Measurements from ENCODE around the gene TBC1D30.

The TBC1D30 gene

DNA sequence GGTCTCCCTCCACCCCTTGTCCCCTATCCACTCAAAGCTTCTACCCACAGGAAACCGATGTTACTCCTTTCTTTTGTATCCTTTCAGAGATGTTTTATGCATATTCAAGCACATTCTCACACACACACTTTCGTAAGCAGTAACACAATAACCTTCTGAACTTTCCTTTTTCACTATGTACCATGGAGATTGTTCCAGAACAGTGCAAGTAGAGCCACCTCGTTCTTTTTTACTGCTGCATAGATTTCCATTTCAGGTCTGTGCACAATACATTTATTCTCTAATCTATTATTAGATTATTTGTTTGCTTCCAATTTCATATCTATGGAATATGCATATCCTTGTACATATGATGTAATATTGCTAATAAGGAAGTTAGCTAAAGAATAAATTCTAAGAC is 60.3 kb downstream of the TBC1D30 start:
- H3K27ac ChIP-seq (ENCODE audit: low read length): no peak overlapping the region
- no peak overlapping the region for H3K4me2 ChIP-seq (ENCODE audit: low read length)
- H3K27me3 ChIP-seq (ENCODE audit: low read depth, low read length): no peaks in the 10 kb centered on the region
- H2AFZ ChIP-seq (ENCODE audit: low read depth, low read length): no peak overlapping the region
- H4K20me1 ChIP-seq (ENCODE audit: insufficient read depth, low read length): no peaks in the 10 kb centered on the region
- H3K9ac ChIP-seq (ENCODE audit: low read length): no peak overlapping the region
- TF ChIP-seq, protein P1, sequence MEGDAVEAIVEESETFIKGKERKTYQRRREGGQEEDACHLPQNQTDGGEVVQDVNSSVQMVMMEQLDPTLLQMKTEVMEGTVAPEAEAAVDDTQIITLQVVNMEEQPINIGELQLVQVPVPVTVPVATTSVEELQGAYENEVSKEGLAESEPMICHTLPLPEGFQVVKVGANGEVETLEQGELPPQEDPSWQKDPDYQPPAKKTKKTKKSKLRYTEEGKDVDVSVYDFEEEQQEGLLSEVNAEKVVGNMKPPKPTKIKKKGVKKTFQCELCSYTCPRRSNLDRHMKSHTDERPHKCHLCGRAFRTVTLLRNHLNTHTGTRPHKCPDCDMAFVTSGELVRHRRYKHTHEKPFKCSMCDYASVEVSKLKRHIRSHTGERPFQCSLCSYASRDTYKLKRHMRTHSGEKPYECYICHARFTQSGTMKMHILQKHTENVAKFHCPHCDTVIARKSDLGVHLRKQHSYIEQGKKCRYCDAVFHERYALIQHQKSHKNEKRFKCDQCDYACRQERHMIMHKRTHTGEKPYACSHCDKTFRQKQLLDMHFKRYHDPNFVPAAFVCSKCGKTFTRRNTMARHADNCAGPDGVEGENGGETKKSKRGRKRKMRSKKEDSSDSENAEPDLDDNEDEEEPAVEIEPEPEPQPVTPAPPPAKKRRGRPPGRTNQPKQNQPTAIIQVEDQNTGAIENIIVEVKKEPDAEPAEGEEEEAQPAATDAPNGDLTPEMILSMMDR (IDR thresholded peaks at IDR 0.05; ENCODE audit: low read depth, low read length): no peak
- no peak for TF ChIP-seq EZH2phosphoT487 (IDR thresholded peaks at IDR 0.05; ENCODE audit: low read depth)
- no peaks in the 10 kb centered on the region for H3K9me3 ChIP-seq (ENCODE audit: insufficient read depth, low read length)
- no peak overlapping the region for H3K4me3 ChIP-seq (ENCODE audit: low read length)
- H3K36me3 ChIP-seq (replicated peaks; ENCODE audit: low read depth, low read length): peaks cover 3% of the 10 kb centered on the region
- H3K79me2 ChIP-seq (ENCODE audit: low read length): no peaks in the 10 kb centered on the region
- H3K4me1 ChIP-seq (ENCODE audit: low read length): no peaks in the 10 kb centered on the region

- H3K4me1 ChIP-seq (ENCODE audit: low read length): peaks cover 8% of the 10 kb centered on the region
- 0 out of 2 replicates have a peak, but pooled peaks cover 4% of the 10 kb centered on the region for H3K27me3 ChIP-seq (ENCODE audit: low read depth, low read length)
- H3K27ac ChIP-seq (ENCODE audit: low read length): no peak overlapping the region
- no peak overlapping the region for H3K4me2 ChIP-seq (ENCODE audit: low read length)
- TF ChIP-seq EZH2phosphoT487 (IDR thresholded peaks at IDR 0.05; ENCODE audit: low read depth): no peak
- TF ChIP-seq, protein P1 (IDR thresholded peaks at IDR 0.05; ENCODE audit: low read depth, low read length): no peak
- H3K4me3 ChIP-seq (ENCODE audit: low read length): no peak overlapping the region
- no peaks in the 10 kb centered on the region for H3K79me2 ChIP-seq (ENCODE audit: low read length)
- no peaks in the 10 kb centered on the region for H3K9me3 ChIP-seq (ENCODE audit: insufficient read depth, low read length)
- H3K36me3 ChIP-seq (replicated peaks; ENCODE audit: low read depth, low read length): no peaks in the 10 kb centered on the region
- no peaks in the 10 kb centered on the region for H4K20me1 ChIP-seq (ENCODE audit: insufficient read depth, low read length)
- H2AFZ ChIP-seq (ENCODE audit: low read depth, low read length): no peak overlapping the region
- H3K9ac ChIP-seq (ENCODE audit: low read length): no peak overlapping the region
Observed at GRCh38 chr12:64889434-64890216, 65.2 kb downstream of the TBC1D30 start.

GRCh38 chr12:64890873-64891468 is 66.5 kb downstream of the TBC1D30 start:
- Histone ChIP-seq H3K9me3 (ENCODE audit: insufficient read depth, low read length) (no peaks in the 10 kb centered on the region), H3K4me1 (ENCODE audit: low read length) (peaks cover 14% of the 10 kb centered on the region), H3K4me3 (ENCODE audit: low read length) (no peak overlapping the region), H3K27ac (ENCODE audit: low read length) (no peak overlapping the region), H3K27me3 (ENCODE audit: low read depth, low read length) (0 out of 2 replicates have a peak, but pooled peaks cover 4% of the 10 kb centered on the region), H3K9ac (ENCODE audit: low read length) (no peak overlapping the region), H3K79me2 (ENCODE audit: low read length) (no peaks in the 10 kb centered on the region), H3K36me3 (replicated peaks; ENCODE audit: low read depth, low read length) (no peaks in the 10 kb centered on the region), H4K20me1 (ENCODE audit: insufficient read depth, low read length) (no peaks in the 10 kb centered on the region), H2AFZ (ENCODE audit: low read depth, low read length) (no peak overlapping the region), H3K4me2 (ENCODE audit: low read length) (0 out of 2 replicates have a peak overlapping the region, but pooled peaks have one; percentile 10)
- TF ChIP-seq, protein P1 (IDR thresholded peaks at IDR 0.05; ENCODE audit: low read depth, low read length): peak; percentile 85
- no peak for TF ChIP-seq EZH2phosphoT487 (IDR thresholded peaks at IDR 0.05; ENCODE audit: low read depth)

DNA sequence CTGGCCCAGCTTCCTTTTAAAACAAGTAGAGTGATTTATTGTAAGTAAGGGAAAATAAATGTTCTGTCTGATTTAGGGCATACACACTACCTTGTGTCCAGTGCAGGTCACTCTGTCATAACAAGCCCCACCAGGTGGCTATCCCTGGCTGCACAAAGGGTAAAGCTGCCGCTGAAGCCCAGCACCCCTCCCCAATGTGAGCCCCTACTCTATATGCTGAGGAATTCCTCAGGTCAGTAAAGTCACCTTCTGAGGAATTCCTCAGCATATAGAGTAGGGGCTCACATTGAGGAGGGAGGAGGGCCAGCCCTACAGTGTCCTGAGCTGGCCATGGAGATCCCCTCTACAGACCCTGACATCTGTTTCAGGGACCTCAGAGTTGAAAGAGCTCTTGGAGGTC is 67.2 kb downstream of the TBC1D30 start:
- Histone ChIP-seq H3K36me3 (replicated peaks; ENCODE audit: low read depth, low read length) (no peaks in the 10 kb centered on the region), H2AFZ (ENCODE audit: low read depth, low read length) (no peak overlapping the region), H3K79me2 (ENCODE audit: low read length) (no peaks in the 10 kb centered on the region), H3K9me3 (ENCODE audit: insufficient read depth, low read length) (no peaks in the 10 kb centered on the region), H3K4me3 (ENCODE audit: low read length) (no peak overlapping the region), H4K20me1 (ENCODE audit: insufficient read depth, low read length) (no peaks in the 10 kb centered on the region), H3K27ac (ENCODE audit: low read length) (no peak overlapping the region), H3K4me1 (ENCODE audit: low read length) (peaks cover 14% of the 10 kb centered on the region), H3K27me3 (ENCODE audit: low read depth, low read length) (0 out of 2 replicates have a peak, but pooled peaks cover 4% of the 10 kb centered on the region), H3K4me2 (ENCODE audit: low read length) (no peak overlapping the region), H3K9ac (ENCODE audit: low read length) (no peak overlapping the region)
- TF ChIP-seq EZH2phosphoT487 (IDR thresholded peaks at IDR 0.05; ENCODE audit: low read depth): no peak
- TF ChIP-seq, protein P1 (IDR thresholded peaks at IDR 0.05; ENCODE audit: low read depth, low read length): no peak

Data from OCI-LY3 (cell line).